Thoracic aorta (tissue), 2 donors: ENCODE data around the gene BMERB1. TPM values are rescaled to one million over a fixed set of nuclear protein-coding genes. Genes with fewer than 3 reads are reported as not detected.

ENCODE experiments used
- ATAC-seq: fragments of 150-250 bp; one replicate; pipeline ENCODE4 v1.8.0; 2017; ENCODE audit warnings: low read depth; ENCODE audit not compliant: insufficient number of reproducible peaks, low FRiP score
- DNase-seq: peaks from one replicate; pipeline ENCODE4 v3.0.0-alpha.2; 2020; ENCODE audit warnings: low spot score
- H3K27ac ChIP-seq, 2 donors: fragments of 200-600 bp; sonication (generic); 1 replicate in 1 of 2; 2 replicates in 1 of 2; pipeline ENCODE4 v1.5.1; 2016; ENCODE audit warnings: mild to moderate bottlenecking in 2 of 2, moderate library complexity in 2 of 2
- H3K27me3 ChIP-seq: fragments of 200-600 bp; sonication (generic); replicated peaks from 2 replicates; pipeline ENCODE4 v1.6.0; 2016; ENCODE audit warnings: mild to moderate bottlenecking; ENCODE audit not compliant: insufficient read depth
- H3K36me3 ChIP-seq: fragments of 200-600 bp; sonication (generic); one replicate; pipeline ENCODE4 v1.5.1; 2016
- H3K4me1 ChIP-seq, 2 donors: fragments of 200-600 bp; sonication (generic); 1 replicate in 1 of 2; 2 replicates in 1 of 2; pipeline versions ENCODE4 v1.5.1 to v1.6.0; 2016; ENCODE audit warnings: low read depth in 2 of 2, mild to moderate bottlenecking in 1 of 2; ENCODE audit not compliant: control insufficient read depth in 1 of 2
- H3K4me3 ChIP-seq: fragments of 200-600 bp; sonication (generic); 2 replicates; pipeline ENCODE4 v1.5.1; 2016; ENCODE audit warnings: mild to moderate bottlenecking
- H3K9me3 ChIP-seq: fragments of 200-600 bp; sonication (generic); 2 replicates; pipeline ENCODE4 v1.5.1; 2016
- CTCF ChIP-seq: fragments of 200-600 bp; sonication (generic); IDR thresholded peaks from one replicate; pipeline ENCODE4 v1.5.1; 2019; ENCODE audit warnings: antibody characterized with exemption
- total RNA-seq, 2 donors: library from RNA; depleted of rRNA; stranded (reverse); fragments of >200 nt; gene quantifications; one replicate each; pipeline versions ENCODE4 v1.1.0 to v1.2.3, GENCODE V29; 2016

The BMERB1 gene
- total RNA-seq, 2 donors from 2014 or later = 75.1 to 95.2 TPM

GRCh38 chr16:15530085-15530484 is 95.7 kb downstream of the BMERB1 start:
- no peaks in the 10 kb centered on the region for H3K27me3 ChIP-seq
- ATAC-seq = no peak
- no peak for DNase-seq
- H3K36me3 ChIP-seq = peaks cover 2% of the 10 kb centered on the region
- no peaks in the 10 kb centered on the region for H3K9me3 ChIP-seq
- H3K27ac ChIP-seq = no peak overlapping the region
- no peak overlapping the region for H3K4me3 ChIP-seq
- H3K4me1 ChIP-seq = no peaks in the 10 kb centered on the region
- no peak for TF ChIP-seq CTCF

- ATAC-seq = no peak
- H3K27ac ChIP-seq = no peak overlapping the region
These were observed 98.4 kb downstream of the BMERB1 start for GRCh38 chr16:15532825-15533224.

GRCh38 chr16:15533386-15533785 is 99.0 kb downstream of the BMERB1 start:
- no peak for ATAC-seq
- TF ChIP-seq CTCF = no peak
- peaks cover 2% of the 10 kb centered on the region for H3K36me3 ChIP-seq

More at GRCh38 chr16:15532825-15533224, 98.4 kb downstream of the BMERB1 start:
- H3K4me3 ChIP-seq = no peak overlapping the region
- TF ChIP-seq CTCF = no peak
- peaks cover 2% of the 10 kb centered on the region for H3K36me3 ChIP-seq
- H3K9me3 ChIP-seq = no peaks in the 10 kb centered on the region
- no peaks in the 10 kb centered on the region for H3K27me3 ChIP-seq
- no peaks in the 10 kb centered on the region for H3K4me1 ChIP-seq
- no peak for DNase-seq

GRCh38 chr16:15535772-15536171 is 101.4 kb downstream of the BMERB1 start:
- Histone ChIP-seq H3K36me3 (peaks cover 2% of the 10 kb centered on the region), H3K4me1 (no peaks in the 10 kb centered on the region), H3K4me3 (no peak overlapping the region), H3K9me3 (no peaks in the 10 kb centered on the region), H3K27me3 (no peaks in the 10 kb centered on the region), H3K27ac (no peak overlapping the region)
- DNase-seq = no peak
- ATAC-seq = no peak
- no peak for TF ChIP-seq CTCF

More at GRCh38 chr16:15533386-15533785, 99.0 kb downstream of the BMERB1 start:
- Histone ChIP-seq H3K27me3 (no peaks in the 10 kb centered on the region), H3K4me3 (no peak overlapping the region), H3K4me1 (no peaks in the 10 kb centered on the region), H3K9me3 (no peaks in the 10 kb centered on the region), H3K27ac (no peak overlapping the region)
- DNase-seq = no peak

GRCh38 chr16:15536843-15537242 is 102.5 kb downstream of the BMERB1 start:
- H3K4me3 ChIP-seq = no peak overlapping the region
- no peaks in the 10 kb centered on the region for H3K36me3 ChIP-seq
- no peak for DNase-seq
- no peaks in the 10 kb centered on the region for H3K4me1 ChIP-seq
- H3K27ac ChIP-seq = no peak overlapping the region
- no peaks in the 10 kb centered on the region for H3K27me3 ChIP-seq
- H3K9me3 ChIP-seq = no peaks in the 10 kb centered on the region
- ATAC-seq = no peak
- TF ChIP-seq CTCF = no peak
